IMR-90 (cell line): Measurements from ENCODE around the gene CFAP70. TPM values are rescaled to one million over a fixed set of nuclear protein-coding genes. Genes with fewer than 3 reads are reported as not detected.
A peak's percentile ranks its signal among the peaks of the same experiment; 100 is the strongest.

ENCODE experiments used
- ATAC-seq: fragments of 200-7000 bp; cut with Tn5 transposase; 2 replicates; pipeline ENCODE4 v1.9.1; 2020; ENCODE audit warnings: low read depth, mild to moderate bottlenecking, moderate library complexity
- BruUV-seq: library from RNA; stranded (reverse); fragments of 400-500 nt; replicated peaks from 2 replicates; lab custom pipeline; 2021; lab: Mats Ljungman, UMichigan
- CTCF ChIA-PET: fragments of 300-600 bp; formaldehyde crosslinking; extraction: SDS; loops from one replicate; lab custom pipeline; 2021; ENCODE audit warnings: antibody characterized with exemption; lab: Yijun Ruan, JAX
- POLR2A ChIA-PET: fragments of 300-600 bp; sonication (Branson Sonifier 250); formaldehyde crosslinking; loops from one replicate; lab custom pipeline; 2022; ENCODE audit warnings: antibody characterized with exemption; ENCODE audit not compliant: unreplicated experiment; lab: Charles Lee
- DNase-seq: peaks from one replicate; pipeline ENCODE4 v3.0.0; 2013
- H2AFZ ChIP-seq: replicated peaks from 2 replicates; pipeline ENCODE3; 2013; ENCODE audit warnings: low read length, mild to moderate bottlenecking; ENCODE audit not compliant: poor library complexity
- H2AK5ac ChIP-seq: 2 replicates; pipeline ENCODE4 v1.6.1; 2013; ENCODE audit warnings: low read depth, low read length, inconsistent platforms
- H2AK9ac ChIP-seq: replicated peaks from 2 replicates; pipeline ENCODE3; 2013; ENCODE audit warnings: mild to moderate bottlenecking, low read depth, low read length, moderate library complexity; ENCODE audit not compliant: poor library complexity
- H2BK120ac ChIP-seq: 2 replicates; pipeline ENCODE4 v1.6.1; 2013; ENCODE audit warnings: low read depth, low read length, inconsistent platforms
- H2BK15ac ChIP-seq: 3 replicates; pipeline ENCODE4 v1.6.1; 2013; ENCODE audit warnings: low read depth, low read length, inconsistent platforms
- H2BK20ac ChIP-seq: 2 replicates; pipeline ENCODE4 v1.6.1; 2013; ENCODE audit warnings: low read depth, mild to moderate bottlenecking, inconsistent platforms, low read length, moderate library complexity
- H2BK5ac ChIP-seq: 2 replicates; pipeline ENCODE4 v1.6.1; 2013; ENCODE audit warnings: mild to moderate bottlenecking, low read depth, low read length, inconsistent platforms; ENCODE audit not compliant: poor library complexity, severe bottlenecking
- H3K14ac ChIP-seq: replicated peaks from 2 replicates; pipeline ENCODE4 v1.6.1; 2013; ENCODE audit warnings: low read depth, low read length, inconsistent platforms
- H3K18ac ChIP-seq: 2 replicates; pipeline ENCODE4 v1.6.1; 2013; ENCODE audit warnings: low read depth, low read length, control low read depth
- H3K23ac ChIP-seq: 2 replicates; pipeline ENCODE4 v1.6.1; 2013; ENCODE audit warnings: low read depth, low read length, inconsistent platforms
- H3K27ac ChIP-seq: 2 replicates; pipeline ENCODE4 v1.5.1; 2013; ENCODE audit warnings: mild to moderate bottlenecking, control low read depth, low read length; ENCODE audit not compliant: insufficient read depth
- H3K27me3 ChIP-seq: 2 replicates; pipeline ENCODE4 v1.6.1; 2013; ENCODE audit warnings: low read length; ENCODE audit not compliant: control insufficient read depth, insufficient read depth
- H3K36me3 ChIP-seq: 2 replicates; pipeline ENCODE4 v1.6.1; 2013; ENCODE audit warnings: low read length, mixed read lengths; ENCODE audit not compliant: control insufficient read depth, insufficient read depth
- H3K4ac ChIP-seq: 2 replicates; pipeline ENCODE4 v1.6.1; 2013; ENCODE audit warnings: low read depth, low read length, inconsistent platforms
- H3K4me1 ChIP-seq: 2 replicates; pipeline ENCODE4 v1.6.1; 2013; ENCODE audit warnings: low read length, mixed read lengths; ENCODE audit not compliant: control insufficient read depth, insufficient read depth
- H3K4me2 ChIP-seq: 2 replicates; pipeline ENCODE4 v1.6.1; 2013; ENCODE audit warnings: low read depth, mild to moderate bottlenecking, control low read depth, low read length, moderate library complexity
- H3K4me3 ChIP-seq: 2 replicates; pipeline ENCODE4 v1.5.1; 2013; ENCODE audit warnings: low read depth, mild to moderate bottlenecking, control low read depth, low read length, moderate library complexity; ENCODE audit not compliant: insufficient read depth
- H3K56ac ChIP-seq: 2 replicates; pipeline ENCODE4 v1.6.1; 2013; ENCODE audit warnings: low read length, inconsistent platforms; ENCODE audit not compliant: insufficient read depth; ENCODE audit errors: extremely low read depth
- H3K79me1 ChIP-seq, 2 experiments: 2 replicates each; pipeline ENCODE4 v1.6.1; 2013; ENCODE audit warnings: low read length in 2 of 2, inconsistent platforms in 1 of 2, low read depth in 1 of 2
- H3K9ac ChIP-seq: 2 replicates; pipeline ENCODE4 v1.6.1; 2013; ENCODE audit warnings: low read depth, low read length, control low read depth
- H3K9me1 ChIP-seq: 2 replicates; pipeline ENCODE4 v1.6.1; 2013; ENCODE audit warnings: low read length, inconsistent platforms; ENCODE audit not compliant: insufficient read depth
- H3K9me3 ChIP-seq: 2 replicates; pipeline ENCODE4 v1.6.1; 2013; ENCODE audit warnings: low read length; ENCODE audit not compliant: control insufficient read depth, insufficient read depth
- H4K20me1 ChIP-seq: 2 replicates; pipeline ENCODE4 v1.6.1; 2013; ENCODE audit warnings: low read length, inconsistent platforms; ENCODE audit not compliant: insufficient read depth
- H4K5ac ChIP-seq: 2 replicates; pipeline ENCODE4 v1.6.1; 2013; ENCODE audit warnings: mild to moderate bottlenecking, low read depth, low read length, control low read depth
- H4K8ac ChIP-seq, 2 experiments: 2 replicates each; pipeline ENCODE4 v1.6.1; 2013; ENCODE audit warnings: low read depth in 2 of 2, low read length in 2 of 2, control low read depth in 1 of 2, inconsistent platforms in 1 of 2
- H4K91ac ChIP-seq: 2 replicates; pipeline ENCODE4 v1.6.1; 2013; ENCODE audit warnings: low read depth, low read length, inconsistent platforms; ENCODE audit not compliant: insufficient read depth
- BHLHE40 ChIP-seq: fragments of 150-350 bp; IDR thresholded peaks from 2 replicates; pipeline ENCODE4 v1.6.1; 2016; ENCODE audit warnings: mild to moderate bottlenecking, low read depth, low read length
- CEBPB ChIP-seq: IDR thresholded peaks from 2 replicates; pipeline ENCODE4 v1.6.1; 2012; ENCODE audit warnings: low read depth, low read length, improper control_type of control experiment
- WGBS, 2 experiments: methylation state at CpG; one replicate each; pipeline versions ENCODE4 v1.1.5 to v1.1.7; 2013; ENCODE audit warnings: missing lambda C conversion rate in 2 of 2; ENCODE audit not compliant: insufficient read length in 1 of 2; ENCODE audit errors: extremely low coverage in 2 of 2; 5-methylcytosine and 5-hydroxymethylcytosine counted together
- dilution Hi-C: fragments of 300-500 bp; cut with HindIII; formaldehyde crosslinking; loops from one replicate; pipeline ENCODE4 v1.14.3; 2018; ENCODE audit warnings: low sequenced_read_pairs; ENCODE audit not compliant: unreplicated experiment
- in situ Hi-C: fragments of 300-500 bp; cut with MboI; formaldehyde crosslinking; loops from 3 replicates; pipeline ENCODE4 v1.14.3; 2019; ENCODE audit warnings: low sequenced_read_pairs, inconsistent platforms, mixed read lengths
- intact Hi-C: fragments of 100-400 bp; cut with micrococcal nuclease; formaldehyde crosslinking; loops from 2 replicates; pipeline ENCODE4 v1.10.0; 2022
- polyA plus RNA-seq, 3 experiments: library from polyadenylated mRNA; depleted of rRNA; stranded (reverse); fragments of >200 nt; gene quantifications; 2 replicates each; pipeline ENCODE4 v1.2.3, GENCODE V29; 2012; ENCODE audit warnings: low replicate concordance in 1 of 3
- total RNA-seq: library from RNA; depleted of rRNA; stranded (reverse); fragments of >200 nt; gene quantifications from 2 replicates; pipeline ENCODE4 v1.2.3, GENCODE V29; 2012

The CFAP70 gene
- total and polyA plus RNA-seq, 2 of the 4 experiments (the other 2 are of a cell fraction) = 0.15 to 0.18 TPM

DNA sequence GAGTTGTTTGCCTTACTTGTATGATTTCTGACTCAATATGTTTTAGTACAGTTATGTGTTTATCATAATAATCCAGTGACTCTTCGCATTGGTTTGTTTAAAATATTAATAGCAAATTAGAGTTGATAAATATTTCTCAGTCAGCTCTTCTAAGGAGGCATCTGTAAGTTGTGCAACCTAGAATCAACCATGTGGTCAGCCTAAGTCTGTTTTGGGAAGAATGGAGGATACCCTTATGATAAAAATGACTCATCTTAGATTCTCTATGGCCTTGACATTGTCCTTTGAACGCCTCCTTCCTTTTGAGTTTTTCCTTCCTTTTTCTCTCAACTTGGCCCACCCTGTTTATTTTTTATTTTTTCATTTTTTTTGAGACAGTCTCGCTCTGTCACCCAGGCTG is 130.4 kb downstream of the CFAP70 start:
- Histone ChIP-seq H3K9ac (no peak overlapping the region), H2AFZ (no peak overlapping the region), H3K36me3 (peaks cover 4% of the 10 kb centered on the region), H2BK20ac (no peak overlapping the region), H2AK9ac (no peak overlapping the region), H2AK5ac (no peak overlapping the region), H3K23ac (no peak overlapping the region), H2BK5ac (no peak overlapping the region), H4K8ac (no peak overlapping the region), H2BK120ac (no peak overlapping the region), H4K5ac (no peak overlapping the region), H3K27ac (no peak overlapping the region), H3K4ac (no peak overlapping the region), H3K4me2 (no peak overlapping the region), H3K27me3 (no peaks in the 10 kb centered on the region), H3K79me1 (no peaks in the 10 kb centered on the region; a peak in 1 of 4 replicates), H3K18ac (no peak overlapping the region), H3K14ac (no peak overlapping the region), H3K4me3 (no peak overlapping the region), H3K4me1 (peaks cover 2% of the 10 kb centered on the region; the same call in 1 of the 2 replicates), H4K20me1 (no peaks in the 10 kb centered on the region), H4K91ac (no peak overlapping the region), H3K9me1 (no peaks in the 10 kb centered on the region), H2BK15ac (no peak overlapping the region), H3K56ac (no peak overlapping the region), H3K9me3 (no peaks in the 10 kb centered on the region)
- DNase-seq (peak; percentile 58), ATAC-seq (peak; percentile 79)
- intact Hi-C loops (no loop called here), dilution Hi-C loops (no loop called here), in situ Hi-C loops (no loop called here)
- ChIA-PET CTCF (no interaction called here), POLR2A (no interaction called here)
- TF ChIP-seq CEBPB (peak; percentile 79), BHLHE40 (no peak)
- no CpG with 5 or more reads among the region's 3 CpGs for WGBS, 2 experiments
- BruUV-seq = no TSS peak
